H9 (cell line): Measurements from ENCODE around the gene CDC27. TPM values are rescaled to one million over a fixed set of nuclear protein-coding genes. Genes with fewer than 3 reads are reported as not detected.

ENCODE experiments used
- DNase-seq: peaks from one replicate; pipeline ENCODE4 v3.0.0-alpha.2; 2017
- H2AFZ ChIP-seq: one replicate; pipeline ENCODE4 v1.6.1; 2013; ENCODE audit warnings: mild to moderate bottlenecking, low read length, control low read depth, moderate library complexity
- H2AK5ac ChIP-seq: 2 replicates; pipeline ENCODE4 v1.6.1; 2013; ENCODE audit warnings: low read length, control low read depth, mixed read lengths; ENCODE audit not compliant: insufficient read length
- H2BK120ac ChIP-seq: one replicate; pipeline ENCODE4 v1.6.1; 2013; ENCODE audit warnings: low read depth, mild to moderate bottlenecking, low read length, control low read depth, inconsistent platforms; ENCODE audit not compliant: poor library complexity, severe bottlenecking
- H2BK12ac ChIP-seq: 2 replicates; pipeline ENCODE4 v1.6.1; 2013; ENCODE audit warnings: low read length, control low read depth, mixed read lengths, low read depth; ENCODE audit not compliant: insufficient read length
- H2BK15ac ChIP-seq: 2 replicates; pipeline ENCODE4 v1.6.1; 2013; ENCODE audit warnings: low read depth, low read length, control low read depth
- H2BK20ac ChIP-seq: one replicate; pipeline ENCODE4 v1.6.1; 2013; ENCODE audit warnings: low read depth, mild to moderate bottlenecking, low read length, control low read depth, inconsistent platforms; ENCODE audit not compliant: poor library complexity, severe bottlenecking
- H2BK5ac ChIP-seq: 2 replicates; pipeline ENCODE4 v1.6.1; 2013; ENCODE audit warnings: low read length, control low read depth, mixed read lengths; ENCODE audit not compliant: insufficient read length
- H3K14ac ChIP-seq: 2 replicates; pipeline ENCODE4 v1.6.1; 2013; ENCODE audit warnings: low read length, control low read depth; ENCODE audit not compliant: insufficient read depth
- H3K18ac ChIP-seq: 2 replicates; pipeline ENCODE4 v1.6.1; 2013; ENCODE audit warnings: low read depth, mild to moderate bottlenecking, mixed read lengths, low read length, control low read depth; ENCODE audit not compliant: insufficient read length
- H3K23ac ChIP-seq: 2 replicates; pipeline ENCODE4 v1.6.1; 2013; ENCODE audit warnings: low read length, control low read depth, mixed read lengths, low read depth; ENCODE audit not compliant: insufficient read length
- H3K23me2 ChIP-seq: 2 replicates; pipeline ENCODE4 v1.6.1; 2013; ENCODE audit warnings: low read depth, mild to moderate bottlenecking, mixed read lengths, low read length, control low read depth; ENCODE audit not compliant: insufficient read length, poor library complexity, severe bottlenecking
- H3K27ac ChIP-seq: 2 replicates; pipeline ENCODE4 v1.5.1; 2013; ENCODE audit warnings: low read length, control low read depth, mixed read lengths, low read depth; ENCODE audit not compliant: insufficient read length
- H3K27me3 ChIP-seq: 2 replicates; pipeline ENCODE4 v1.6.1; 2013; ENCODE audit warnings: low read length, control low read depth, inconsistent platforms; ENCODE audit not compliant: insufficient read depth
- H3K4ac ChIP-seq: 2 replicates; pipeline ENCODE4 v1.6.1; 2013; ENCODE audit warnings: low read depth, mild to moderate bottlenecking, control low read depth, inconsistent platforms, low read length, moderate library complexity
- H3K4me1 ChIP-seq: 2 replicates; pipeline ENCODE4 v1.6.1; 2013; ENCODE audit warnings: low read length, control low read depth, inconsistent platforms; ENCODE audit not compliant: insufficient read depth
- H3K4me2 ChIP-seq: 2 replicates; pipeline ENCODE4 v1.6.1; 2013; ENCODE audit warnings: low read length, control low read depth, mixed read lengths; ENCODE audit not compliant: insufficient read length, insufficient read depth
- H3K56ac ChIP-seq: 2 replicates; pipeline ENCODE4 v1.6.1; 2013; ENCODE audit warnings: low read depth, mild to moderate bottlenecking, mixed read lengths, low read length, control low read depth; ENCODE audit not compliant: insufficient read length
- H3K79me1 ChIP-seq: 2 replicates; pipeline ENCODE4 v1.6.1; 2013; ENCODE audit warnings: low read depth, mild to moderate bottlenecking, moderate library complexity, low read length, control low read depth, inconsistent platforms; ENCODE audit not compliant: insufficient read depth, poor library complexity, severe bottlenecking
- H3K79me2 ChIP-seq: 2 replicates; pipeline ENCODE4 v1.6.1; 2013; ENCODE audit warnings: low read length, control low read depth, inconsistent platforms; ENCODE audit not compliant: insufficient read depth
- H3K9ac ChIP-seq: 2 replicates; pipeline ENCODE4 v1.6.1; 2013; ENCODE audit warnings: low read length, control low read depth, mixed read lengths; ENCODE audit not compliant: insufficient read length; ENCODE audit errors: extremely low read depth
- H3K9me3 ChIP-seq: one replicate; pipeline ENCODE4 v1.6.1; 2013; ENCODE audit warnings: low read depth, low read length, inconsistent platforms; ENCODE audit not compliant: control insufficient read depth
- H3T11ph ChIP-seq: one replicate; pipeline ENCODE4 v1.6.1; 2013; ENCODE audit warnings: mild to moderate bottlenecking, low read length, control low read depth, inconsistent platforms
- H4K20me1 ChIP-seq: one replicate; pipeline ENCODE4 v1.6.1; 2013; ENCODE audit not compliant: control insufficient read depth, insufficient read length, insufficient read depth
- H4K5ac ChIP-seq: 2 replicates; pipeline ENCODE4 v1.6.1; 2013; ENCODE audit warnings: low read depth, mild to moderate bottlenecking, mixed read lengths, low read length, control low read depth; ENCODE audit not compliant: insufficient read length
- H4K8ac ChIP-seq: replicated peaks from 2 replicates; pipeline ENCODE4 v1.6.1; 2013; ENCODE audit warnings: low read length, control low read depth, mixed read lengths, low read depth; ENCODE audit not compliant: insufficient read length
- H4K91ac ChIP-seq: 2 replicates; pipeline ENCODE4 v1.6.1; 2013; ENCODE audit warnings: low read depth, mild to moderate bottlenecking, moderate library complexity, mixed read lengths, low read length, control low read depth; ENCODE audit not compliant: insufficient read length
- H3K27ac Mint-ChIP-seq, 3 experiments: 2 replicates in 2 of 3; 3 replicates in 1 of 3; pipeline ENCODE4 v1.8.0; 2020 to 2021; ENCODE audit warnings: mixed read lengths in 3 of 3, mild to moderate bottlenecking in 1 of 3, moderate library complexity in 1 of 3
- H3K27me3 Mint-ChIP-seq: 2 replicates; pipeline ENCODE4 v1.8.0; 2021; ENCODE audit warnings: low read depth, mild to moderate bottlenecking, moderate library complexity, mixed read lengths
- H3K36me3 Mint-ChIP-seq, 3 experiments: 2 replicates in 2 of 3; 3 replicates in 1 of 3; pipeline ENCODE4 v1.8.0; 2020 to 2021; ENCODE audit warnings: low read depth in 3 of 3, mixed read lengths in 3 of 3; ENCODE audit not compliant: insufficient read depth in 1 of 3
- H3K4me1 Mint-ChIP-seq, 2 experiments: 2 replicates each; pipeline ENCODE4 v1.8.0; 2020; ENCODE audit warnings: mixed read lengths in 2 of 2
- H3K4me3 Mint-ChIP-seq, 2 experiments: 2 replicates in 1 of 2; 3 replicates in 1 of 2; pipeline ENCODE4 v1.8.0; 2020 to 2021; ENCODE audit warnings: mild to moderate bottlenecking in 2 of 2, mixed read lengths in 2 of 2, moderate library complexity in 1 of 2
- H3K9me3 Mint-ChIP-seq, 2 experiments: 2 replicates in 1 of 2; 3 replicates in 1 of 2; pipeline ENCODE4 v1.8.0; 2020; ENCODE audit warnings: mild to moderate bottlenecking in 2 of 2, mixed read lengths in 2 of 2, moderate library complexity in 1 of 2
- CTCF ChIP-seq: fragments of 200-600 bp; sonication (generic); conservative IDR thresholded peaks from 3 replicates; pipeline ENCODE4 v1.8.0; 2021; ENCODE audit warnings: antibody characterized with exemption, mild to moderate bottlenecking
- WGBS: extraction: QIAGEN DNeasy Blood & Tissue Kit; methylation state at CpG from one replicate; pipeline ENCODE4 v1.1.7; 2013; ENCODE audit warnings: missing lambda C conversion rate, low lambda C conversion rate, mixed read lengths; ENCODE audit not compliant: insufficient read length; ENCODE audit errors: extremely low coverage; 5-methylcytosine and 5-hydroxymethylcytosine counted together
- total RNA-seq: library from RNA; stranded (reverse); gene quantifications from 2 replicates; pipeline ENCODE4 v1.2.1, GENCODE V29; 2021

Gene CDC27
- total RNA-seq, 1 experiment from 2014 or later = 82.5 TPM

DNA sequence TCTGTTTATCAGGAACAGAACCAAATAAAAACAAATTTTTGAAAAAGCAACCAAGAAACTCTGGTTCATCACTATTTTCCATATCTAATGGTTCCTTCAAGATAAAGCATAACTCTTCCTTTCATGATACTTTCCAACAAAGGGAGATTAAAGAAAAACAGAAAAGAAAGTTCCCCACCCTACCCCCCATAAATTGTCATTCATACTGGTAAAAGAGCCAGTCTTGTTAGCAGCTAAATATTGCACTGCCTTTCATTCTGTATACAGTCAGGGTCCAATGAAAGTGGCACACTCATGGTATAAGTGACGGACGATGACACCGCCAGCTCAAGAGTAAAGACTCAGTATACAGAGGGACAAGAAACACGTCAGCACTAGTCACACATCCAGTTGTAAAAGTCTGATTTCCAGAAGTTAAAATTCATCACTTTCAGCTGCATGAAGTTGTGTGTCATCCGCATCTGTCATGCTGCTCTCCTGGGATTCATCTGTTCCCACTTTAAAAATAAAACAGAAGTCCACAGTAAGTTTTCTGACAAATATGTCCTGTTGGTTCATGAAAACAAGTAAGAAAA lies 68.5 kb downstream of the CDC27 start:
- no peaks in the 10 kb centered on the region for H3K23me2 ChIP-seq
- no peak overlapping the region for H2BK12ac ChIP-seq
- no peak overlapping the region for H2BK120ac ChIP-seq
- no peak overlapping the region for H4K5ac ChIP-seq
- H3K27me3 Mint-ChIP-seq = no peaks in the 10 kb centered on the region
- no peaks in the 10 kb centered on the region for H3K79me1 ChIP-seq
- H3K4me3 Mint-ChIP-seq = no peak overlapping the region
- no peak overlapping the region for H2BK5ac ChIP-seq
- no peak overlapping the region for H3T11ph ChIP-seq
- no peak overlapping the region for H4K91ac ChIP-seq
- H3K14ac ChIP-seq = no peak overlapping the region
- H2BK20ac ChIP-seq = no peak overlapping the region
- peaks cover 3% of the 10 kb centered on the region for H4K20me1 ChIP-seq
- H2AFZ ChIP-seq = no peak overlapping the region
- H3K18ac ChIP-seq = no peak overlapping the region
- no peak overlapping the region for H2BK15ac ChIP-seq
- peaks cover 11 to 19% of the 10 kb centered on the region in 2 experiments for H3K4me1 Mint-ChIP-seq
- H3K36me3 Mint-ChIP-seq = peaks cover 6 to 42% (median 33%) of the 10 kb centered on the region in 3 experiments; a peak in 6 of 7 replicates
- no peak for DNase-seq
- no peaks in the 10 kb centered on the region for H3K9me3 Mint-ChIP-seq
- H3K4ac ChIP-seq = no peak overlapping the region
- H3K56ac ChIP-seq = no peak overlapping the region
- H3K27me3 ChIP-seq = no peaks in the 10 kb centered on the region; the same call in 1 of the 2 replicates
- H3K9ac ChIP-seq = no peak overlapping the region
- TF ChIP-seq CTCF = no peak
- no peak overlapping the region for H2AK5ac ChIP-seq
- no peaks in the 10 kb centered on the region for H3K9me3 ChIP-seq
- no peak overlapping the region for H3K27ac Mint-ChIP-seq
- H3K27ac ChIP-seq = no peak overlapping the region
- no peaks in the 10 kb centered on the region for H3K79me2 ChIP-seq
- H4K8ac ChIP-seq = no peak overlapping the region
- no peaks in the 10 kb centered on the region for H3K4me1 ChIP-seq
- H3K4me2 ChIP-seq = no peak overlapping the region
- H3K23ac ChIP-seq = no peak overlapping the region
- no CpG with 5 or more reads among the region's 5 CpGs for WGBS
